ENCODE measurements around the gene TMC8.

TMC8 gene

DNA sequence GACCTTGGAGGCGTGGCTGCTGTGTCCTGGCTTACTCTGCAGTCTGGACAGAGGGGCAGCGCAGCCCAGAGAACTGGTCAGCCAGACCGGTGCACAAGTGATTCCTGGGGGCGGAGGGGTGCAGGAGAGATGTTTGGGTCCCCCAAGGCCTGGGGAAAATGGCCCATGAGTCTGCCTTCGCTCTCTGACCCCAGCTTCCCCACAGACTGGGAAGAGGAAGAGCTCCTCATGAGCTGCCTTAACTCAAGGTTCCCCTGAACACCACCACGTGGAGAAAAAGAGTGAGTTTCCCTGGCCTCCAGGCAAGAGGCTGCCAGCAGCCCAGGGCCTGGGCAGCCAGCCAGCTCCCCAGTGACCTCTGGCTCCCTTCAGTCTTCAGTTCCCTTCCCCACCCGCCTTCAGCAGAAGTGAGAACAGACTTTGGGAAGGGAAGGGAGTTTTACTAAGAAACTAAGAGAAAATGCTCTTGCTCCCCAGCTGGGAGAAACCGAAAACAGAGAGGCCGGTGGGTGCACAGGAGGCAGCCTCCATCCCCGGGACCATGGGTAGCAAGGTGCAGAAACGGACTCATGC is 13.7 kb downstream of the TMC8 start:
- Histone ChIP-seq H3K4me3 (ENCODE audit: low read depth, low read length) (no peak overlapping the region), H3K9me3 (ENCODE audit: control insufficient read depth, low read length) (no peaks in the 10 kb centered on the region), H3K27me3 (ENCODE audit: control insufficient read depth, insufficient read depth, low read length) (no peaks in the 10 kb centered on the region), H3K4me2 (ENCODE audit: low read length) (peak overlapping the region; percentile 9), H3K27ac (no peak overlapping the region), H3K36me3 (ENCODE audit: control insufficient read depth, insufficient read depth, low read length) (no peaks in the 10 kb centered on the region), H3K4me1 (no peaks in the 10 kb centered on the region), H2AFZ (no peak overlapping the region), H3K79me2 (no peaks in the 10 kb centered on the region), H3K9ac (no peak overlapping the region)
- TF ChIP-seq, protein P1, sequence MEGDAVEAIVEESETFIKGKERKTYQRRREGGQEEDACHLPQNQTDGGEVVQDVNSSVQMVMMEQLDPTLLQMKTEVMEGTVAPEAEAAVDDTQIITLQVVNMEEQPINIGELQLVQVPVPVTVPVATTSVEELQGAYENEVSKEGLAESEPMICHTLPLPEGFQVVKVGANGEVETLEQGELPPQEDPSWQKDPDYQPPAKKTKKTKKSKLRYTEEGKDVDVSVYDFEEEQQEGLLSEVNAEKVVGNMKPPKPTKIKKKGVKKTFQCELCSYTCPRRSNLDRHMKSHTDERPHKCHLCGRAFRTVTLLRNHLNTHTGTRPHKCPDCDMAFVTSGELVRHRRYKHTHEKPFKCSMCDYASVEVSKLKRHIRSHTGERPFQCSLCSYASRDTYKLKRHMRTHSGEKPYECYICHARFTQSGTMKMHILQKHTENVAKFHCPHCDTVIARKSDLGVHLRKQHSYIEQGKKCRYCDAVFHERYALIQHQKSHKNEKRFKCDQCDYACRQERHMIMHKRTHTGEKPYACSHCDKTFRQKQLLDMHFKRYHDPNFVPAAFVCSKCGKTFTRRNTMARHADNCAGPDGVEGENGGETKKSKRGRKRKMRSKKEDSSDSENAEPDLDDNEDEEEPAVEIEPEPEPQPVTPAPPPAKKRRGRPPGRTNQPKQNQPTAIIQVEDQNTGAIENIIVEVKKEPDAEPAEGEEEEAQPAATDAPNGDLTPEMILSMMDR (IDR thresholded peaks at IDR 0.05): no peak

DNA sequence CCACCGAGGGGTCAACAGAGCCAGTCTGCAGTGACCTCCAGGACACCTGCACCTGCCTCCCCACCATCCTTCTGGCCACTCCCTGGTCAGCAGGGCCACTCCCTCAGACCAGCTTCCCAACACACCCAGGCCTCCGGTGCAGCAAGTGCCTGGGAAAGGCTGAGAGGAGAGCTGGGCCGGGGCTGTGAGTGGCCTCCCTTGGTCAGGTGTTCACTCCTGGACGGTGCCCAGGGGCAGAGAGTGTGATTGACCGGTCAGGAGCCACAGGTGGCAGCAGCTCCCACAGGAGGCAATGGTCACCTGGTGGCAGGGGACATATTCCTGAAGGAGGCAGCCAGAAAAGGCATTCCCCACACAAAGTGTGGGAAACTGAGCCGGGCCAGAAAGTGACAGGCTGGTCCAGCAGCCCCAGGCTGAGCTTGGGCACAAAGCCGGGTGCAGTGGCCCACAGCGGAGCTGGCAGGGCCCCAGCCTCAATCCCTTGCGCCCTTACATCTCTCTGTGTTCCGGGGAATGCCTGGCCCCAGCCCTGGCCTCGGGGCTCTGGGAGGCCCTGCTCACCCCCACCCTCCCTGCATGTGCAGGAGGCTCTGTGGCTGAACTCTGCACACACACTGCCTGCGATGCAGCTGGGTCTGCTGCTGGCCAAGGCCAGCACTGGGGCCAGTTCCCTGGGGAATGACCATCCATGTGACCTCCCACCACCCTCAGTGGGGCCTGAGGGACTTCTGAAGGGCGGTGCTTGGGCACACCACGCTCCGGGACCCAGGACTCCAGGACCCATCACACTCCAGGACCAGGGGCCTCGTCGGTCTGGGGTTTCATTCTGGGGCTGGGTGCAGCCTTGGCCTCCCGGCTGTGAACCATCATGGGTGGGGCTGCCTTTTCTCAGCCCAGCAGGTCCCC is 14.4 kb downstream of the TMC8 start:
- H3K27ac ChIP-seq: no peak overlapping the region
- no peaks in the 10 kb centered on the region for H3K27me3 ChIP-seq (ENCODE audit: control insufficient read depth, insufficient read depth, low read length)
- H3K36me3 ChIP-seq (ENCODE audit: control insufficient read depth, insufficient read depth, low read length): no peaks in the 10 kb centered on the region
- no peaks in the 10 kb centered on the region for H3K9me3 ChIP-seq (ENCODE audit: control insufficient read depth, low read length)
- H3K79me2 ChIP-seq: no peaks in the 10 kb centered on the region
- peak overlapping the region; percentile 9 for H3K4me2 ChIP-seq (ENCODE audit: low read length)
- H2AFZ ChIP-seq: no peak overlapping the region
- no peaks in the 10 kb centered on the region for H3K4me1 ChIP-seq
- no peak overlapping the region for H3K9ac ChIP-seq
- TF ChIP-seq, protein P1 (IDR thresholded peaks at IDR 0.05): no peak
- no peak overlapping the region for H3K4me3 ChIP-seq (ENCODE audit: low read depth, low read length)

DNA sequence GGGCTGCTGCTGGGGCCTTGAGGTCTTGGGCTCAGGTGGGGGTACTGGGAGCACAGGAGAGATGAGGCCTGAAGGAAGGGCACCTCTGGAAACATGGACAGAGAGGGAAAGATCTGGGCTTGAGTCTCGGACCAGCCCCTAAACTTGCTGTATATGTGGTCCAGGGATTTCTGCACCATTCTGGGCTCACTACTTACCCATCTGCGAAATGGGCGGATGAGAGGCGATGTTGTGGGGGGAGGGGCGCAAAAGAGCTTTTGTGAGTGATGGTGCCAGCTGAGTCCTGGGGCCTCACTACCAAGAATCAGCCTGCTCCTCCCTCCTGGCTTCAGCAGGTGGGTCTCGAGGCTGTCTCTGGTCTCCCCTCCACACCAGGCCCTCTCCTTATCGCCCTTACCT is 15.9 kb downstream of the TMC8 start:
- TF ChIP-seq, protein P1 (IDR thresholded peaks at IDR 0.05): no peak
- H3K27me3 ChIP-seq (ENCODE audit: control insufficient read depth, insufficient read depth, low read length): no peaks in the 10 kb centered on the region
- no peaks in the 10 kb centered on the region for H3K79me2 ChIP-seq
- no peak overlapping the region for H3K4me2 ChIP-seq (ENCODE audit: low read length)
- no peaks in the 10 kb centered on the region for H3K36me3 ChIP-seq (ENCODE audit: control insufficient read depth, insufficient read depth, low read length)
- H3K9me3 ChIP-seq (ENCODE audit: control insufficient read depth, low read length): no peaks in the 10 kb centered on the region
- H3K27ac ChIP-seq: no peak overlapping the region
- no peaks in the 10 kb centered on the region for H3K4me1 ChIP-seq
- H3K9ac ChIP-seq: no peak overlapping the region
- H2AFZ ChIP-seq: no peak overlapping the region
- H3K4me3 ChIP-seq (ENCODE audit: low read depth, low read length): no peak overlapping the region

DNA sequence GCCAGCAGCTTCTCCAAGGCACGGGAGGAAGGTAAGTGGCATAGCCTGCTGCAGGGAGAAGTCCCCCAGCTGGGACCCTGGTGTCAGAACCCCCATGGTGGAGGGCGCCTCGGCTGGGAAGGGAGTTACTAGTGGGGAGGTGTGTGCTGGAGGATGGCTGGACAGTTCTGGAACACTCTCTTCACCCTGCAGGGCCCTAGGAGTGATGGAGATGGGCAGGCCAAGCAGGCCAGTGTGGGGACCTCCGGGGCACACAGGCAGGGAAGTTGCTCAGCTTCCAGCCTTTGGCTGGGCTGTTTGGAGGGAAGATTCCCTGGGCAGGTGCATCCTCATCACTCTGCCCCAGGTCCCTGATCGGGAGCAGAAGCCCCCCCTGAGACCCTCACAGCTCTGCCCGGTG is 16.3 kb downstream of the TMC8 start:
- H3K27me3 ChIP-seq (ENCODE audit: control insufficient read depth, insufficient read depth, low read length): no peaks in the 10 kb centered on the region
- no peak overlapping the region for H3K9ac ChIP-seq
- no peaks in the 10 kb centered on the region for H3K79me2 ChIP-seq
- no peak overlapping the region for H3K4me2 ChIP-seq (ENCODE audit: low read length)
- no peak overlapping the region for H3K4me3 ChIP-seq (ENCODE audit: low read depth, low read length)
- TF ChIP-seq, protein P1 (IDR thresholded peaks at IDR 0.05): no peak
- no peak overlapping the region for H2AFZ ChIP-seq
- no peak overlapping the region for H3K27ac ChIP-seq
- no peaks in the 10 kb centered on the region for H3K36me3 ChIP-seq (ENCODE audit: control insufficient read depth, insufficient read depth, low read length)
- H3K4me1 ChIP-seq: no peaks in the 10 kb centered on the region
- no peaks in the 10 kb centered on the region for H3K9me3 ChIP-seq (ENCODE audit: control insufficient read depth, low read length)
